Testis (tissue), 2 donors: ENCODE data around the gene SCAPER.

Experiments used
- POLR2A ChIP-seq: fragments of 450-650 bp; IDR thresholded peaks from one replicate; pipeline ENCODE4 v1.6.1; 2017; ENCODE audit warnings: antibody characterized with exemption, mild to moderate bottlenecking, moderate library complexity
- TF ChIP-seq, protein P1 (sequence below), 3 experiments: fragments of 450-650 bp in 2 of 3; fragments of 200-600 bp in 1 of 3; sonication (generic) in 1 of 3; IDR thresholded peaks; one replicate each; pipeline ENCODE4 v1.5.1; 2016 to 2019; ENCODE audit warnings: antibody characterized with exemption in 3 of 3, mild to moderate bottlenecking in 2 of 3, moderate library complexity in 1 of 3

DNA sequence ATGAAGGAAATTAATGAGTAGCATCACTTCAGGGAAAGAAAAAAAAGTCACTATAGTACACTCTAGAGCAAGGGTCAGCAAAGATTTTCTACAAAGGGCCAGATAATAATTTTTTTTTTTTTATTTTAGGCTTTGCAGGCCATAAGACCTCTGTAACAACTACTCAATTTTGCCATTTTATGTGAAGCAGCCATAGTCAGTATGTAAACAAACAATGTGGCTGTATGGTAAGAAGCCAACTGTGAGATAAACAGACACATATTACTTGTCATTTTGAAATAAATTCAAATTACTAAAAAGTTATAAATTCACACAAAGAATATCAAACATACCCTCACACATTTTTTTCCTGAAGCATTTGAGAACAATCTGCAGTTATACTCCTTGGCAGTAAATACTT lies 40.6 kb downstream of the SCAPER start:
- TF ChIP-seq, protein P1, sequence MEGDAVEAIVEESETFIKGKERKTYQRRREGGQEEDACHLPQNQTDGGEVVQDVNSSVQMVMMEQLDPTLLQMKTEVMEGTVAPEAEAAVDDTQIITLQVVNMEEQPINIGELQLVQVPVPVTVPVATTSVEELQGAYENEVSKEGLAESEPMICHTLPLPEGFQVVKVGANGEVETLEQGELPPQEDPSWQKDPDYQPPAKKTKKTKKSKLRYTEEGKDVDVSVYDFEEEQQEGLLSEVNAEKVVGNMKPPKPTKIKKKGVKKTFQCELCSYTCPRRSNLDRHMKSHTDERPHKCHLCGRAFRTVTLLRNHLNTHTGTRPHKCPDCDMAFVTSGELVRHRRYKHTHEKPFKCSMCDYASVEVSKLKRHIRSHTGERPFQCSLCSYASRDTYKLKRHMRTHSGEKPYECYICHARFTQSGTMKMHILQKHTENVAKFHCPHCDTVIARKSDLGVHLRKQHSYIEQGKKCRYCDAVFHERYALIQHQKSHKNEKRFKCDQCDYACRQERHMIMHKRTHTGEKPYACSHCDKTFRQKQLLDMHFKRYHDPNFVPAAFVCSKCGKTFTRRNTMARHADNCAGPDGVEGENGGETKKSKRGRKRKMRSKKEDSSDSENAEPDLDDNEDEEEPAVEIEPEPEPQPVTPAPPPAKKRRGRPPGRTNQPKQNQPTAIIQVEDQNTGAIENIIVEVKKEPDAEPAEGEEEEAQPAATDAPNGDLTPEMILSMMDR (IDR thresholded peaks at IDR 0.05) = no peak
- TF ChIP-seq POLR2A = no peak
